HepG2 (cell line): ENCODE measurements around the gene CYB5R2. TPM values are rescaled to one million over a fixed set of nuclear protein-coding genes. Genes with fewer than 3 reads are reported as not detected.

Experiments
- ATAC-seq: fragments of 200-7000 bp; cut with Tn5 transposase; 3 replicates; pipeline ENCODE4 v1.9.1; 2020; ENCODE audit warnings: mild to moderate bottlenecking, moderate library complexity
- BruUV-seq: library from RNA; stranded (reverse); fragments of 400-500 nt; replicated peaks from 2 replicates; lab custom pipeline; 2021; lab: Mats Ljungman, UMichigan
- CTCF ChIA-PET: fragments of 300-600 bp; formaldehyde crosslinking; extraction: SDS; loops from one replicate; lab custom pipeline; 2021; ENCODE audit warnings: low total read pairs, inconsistent platforms, low intra/inter-chr PET ratio; lab: Yijun Ruan, JAX
- POLR2A ChIA-PET: fragments of 350-600 bp; sonication (Branson Sonifier 250); formaldehyde crosslinking; loops from one replicate; lab custom pipeline; 2020; ENCODE audit warnings: antibody characterized with exemption, inconsistent platforms; lab: Yijun Ruan, JAX
- DNase-seq: peaks from one replicate; pipeline ENCODE4 v3.0.0-alpha.2; 2015; ENCODE audit warnings: low spot score
- FAIRE-seq: peaks from 3 replicates; lab custom pipeline; 2011; peaks lifted over from hg19 to GRCh38; lab: Jason Lieb, UNC
- H2AFZ ChIP-seq: one replicate; pipeline ENCODE4 v1.6.1; 2011; ENCODE audit warnings: low read length, inconsistent platforms
- H3K27ac ChIP-seq: fragments of 300-600 bp; 3 replicates; pipeline ENCODE4 v1.8.0; 2011; ENCODE audit warnings: mixed run types, mild to moderate bottlenecking, mixed read lengths, low read length, inconsistent platforms; ENCODE audit not compliant: insufficient read depth; ENCODE audit errors: extremely low read length
- H3K27me3 ChIP-seq, 2 experiments: fragments of 200-600 bp in 1 of 2; 2 replicates in 1 of 2; 3 replicates in 1 of 2; pipeline versions ENCODE4 v1.6.0 to v1.8.0; 2011; ENCODE audit warnings: low read length in 2 of 2, mild to moderate bottlenecking in 2 of 2, moderate library complexity in 2 of 2, inconsistent platforms in 1 of 2; ENCODE audit not compliant: insufficient read depth in 2 of 2, control insufficient read depth in 1 of 2
- H3K36me3 ChIP-seq, 2 experiments: fragments of 200-600 bp in 1 of 2; replicated peaks in 1 of 2; 2 replicates in 1 of 2; 3 replicates in 1 of 2; pipeline versions ENCODE4 v1.5.1 to v1.8.0; 2011; ENCODE audit warnings: low read length in 2 of 2, inconsistent platforms in 1 of 2; ENCODE audit not compliant: insufficient read depth in 2 of 2, control insufficient read depth in 1 of 2
- H3K4me1 ChIP-seq: 2 replicates; pipeline ENCODE4 v1.5.1; 2012; ENCODE audit warnings: low read length, inconsistent platforms; ENCODE audit not compliant: insufficient read depth
- H3K4me2 ChIP-seq: 2 replicates; pipeline ENCODE4 v1.6.0; 2011; ENCODE audit warnings: low read depth, low read length, inconsistent platforms
- H3K4me3 ChIP-seq, 3 experiments: fragments of 200-600 bp in 1 of 3; sonication (generic), shearing (Covaris generic) in 1 of 3; replicated peaks in 1 of 3; 2 replicates each; pipeline ENCODE4 v1.5.1; 2011 to 2016; ENCODE audit warnings: low read length in 3 of 3, inconsistent platforms in 2 of 3, low read depth in 2 of 3, mild to moderate bottlenecking in 2 of 3, control low read depth in 1 of 3, mixed read lengths in 1 of 3; ENCODE audit not compliant: insufficient read depth in 1 of 3
- H3K79me2 ChIP-seq: one replicate; pipeline ENCODE4 v1.6.1; 2011; ENCODE audit warnings: low read length, inconsistent platforms; ENCODE audit not compliant: insufficient read depth
- H3K9ac ChIP-seq: 2 replicates; pipeline ENCODE4 v1.6.0; 2011; ENCODE audit warnings: mild to moderate bottlenecking, low read depth, low read length, inconsistent platforms; ENCODE audit not compliant: insufficient read depth
- H3K9me3 ChIP-seq: 2 replicates; pipeline ENCODE4 v1.5.1; 2012; ENCODE audit warnings: mild to moderate bottlenecking, low read length
- H4K20me1 ChIP-seq: 2 replicates; pipeline ENCODE4 v1.6.0; 2011; ENCODE audit warnings: inconsistent platforms, mild to moderate bottlenecking, low read length, moderate library complexity; ENCODE audit not compliant: insufficient read depth
- CREB1 ChIP-seq, 2 experiments: fragments of 450-650 bp in 1 of 2; IDR thresholded peaks; 2 replicates each; pipeline ENCODE4 v1.6.1; 2016 to 2017; ENCODE audit warnings: control low read depth in 1 of 2, mild to moderate bottlenecking in 1 of 2, missing compliant biosample characterization in 1 of 2, missing genetic modification characterization in 1 of 2
- HBP1 ChIP-seq: IDR thresholded peaks from 2 replicates; pipeline ENCODE4 v1.6.1; 2016; ENCODE audit warnings: low read depth, control low read depth
- PTBP1 ChIP-seq: fragments of 200-400 bp; formaldehyde crosslinking; IDR thresholded peaks from 2 replicates; pipeline ENCODE4 v1.6.1; 2018; ENCODE audit warnings: low read length, low read depth; ENCODE audit not compliant: poor library complexity, severe bottlenecking
- ZBTB20 ChIP-seq: sonication (generic); formaldehyde crosslinking; IDR thresholded peaks from 2 replicates; pipeline ENCODE4 v1.8.1; 2023; ENCODE audit warnings: missing genetic modification reagents, low read depth, mild to moderate bottlenecking, borderline replicate concordance
- ZBTB8A ChIP-seq: sonication (generic); formaldehyde crosslinking; IDR thresholded peaks from 2 replicates; pipeline ENCODE4 v1.4.0; 2020; ENCODE audit warnings: mild to moderate bottlenecking, low read depth, missing genetic modification reagents, borderline replicate concordance
- ZFP62 ChIP-seq: sonication (generic); formaldehyde crosslinking; IDR thresholded peaks from 2 replicates; pipeline ENCODE4 v1.4.0; 2020; ENCODE audit warnings: missing genetic modification reagents
- ZNF441 ChIP-seq: sonication (generic); formaldehyde crosslinking; IDR thresholded peaks from 2 replicates; pipeline ENCODE4 v1.7.0; 2021; ENCODE audit warnings: missing genetic modification reagents, borderline replicate concordance
- ZNF557 ChIP-seq: sonication (generic); formaldehyde crosslinking; IDR thresholded peaks from 2 replicates; pipeline ENCODE4 v1.4.0; 2020; ENCODE audit warnings: missing genetic modification reagents
- WGBS: methylation state at CpG from one replicate; pipeline ENCODE4 v1.1.6; 2017; ENCODE audit warnings: low lambda C conversion rate; 5-methylcytosine and 5-hydroxymethylcytosine counted together
- in situ Hi-C: cut with HindIII; loops from 2 replicates; pipeline ENCODE4 v1.10.0; 2017; ENCODE audit warnings: low pct_unique_long_range_greater_than_20kb; ENCODE audit not compliant: extremely low pct_ligation_motif_present
- intact Hi-C: fragments of 100-400 bp; cut with micrococcal nuclease; formaldehyde crosslinking; loops from one replicate; pipeline ENCODE4 v1.10.0; 2022; ENCODE audit not compliant: unreplicated experiment
- polyA plus RNA-seq, 8 experiments: library from polyadenylated mRNA; depleted of rRNA in 3 of 8; stranded (reverse) in 7 of 8; unstranded in 1 of 8; fragments of >200 nt; fragmentation: Illumina TruSeq in 4 of 8; extraction: Trizol in 4 of 8; gene quantifications; 2 replicates each; pipeline versions ENCODE4 v1.2.1 to v1.2.3, GENCODE V29; 2011 to 2016; ENCODE audit warnings: low read depth in 4 of 8, missing spikeins in 1 of 8, mixed read lengths in 1 of 8; ENCODE audit not compliant: insufficient read depth in 1 of 8
- total RNA-seq, 5 experiments: library from RNA; depleted of rRNA; stranded (reverse); fragments of >200 nt; fragmentation: Illumina TruSeq; extraction: Trizol; gene quantifications; 2 replicates each; pipeline ENCODE4 v1.2.3, GENCODE V29; 2016; ENCODE audit warnings: low read depth in 1 of 5

CYB5R2 gene
- total and polyA plus RNA-seq, 2 of the 13 experiments (the other 11 are each of a cell fraction or from before 2014, with no cell fraction given), result 0.40 to 0.51 TPM

- no peak overlapping the region for H2AFZ ChIP-seq
- H3K4me3 ChIP-seq, result no peak overlapping the region
- no TSS peak for BruUV-seq
- DNase-seq (no peak), ATAC-seq (no peak), FAIRE-seq (no peak)
- in situ Hi-C loops, result no loop called here
- ChIA-PET POLR2A (no interaction called here), CTCF (no interaction called here)
- H3K27ac ChIP-seq, result no peak overlapping the region
- H4K20me1 ChIP-seq, result no peaks in the 10 kb centered on the region
- no peaks in the 10 kb centered on the region for H3K79me2 ChIP-seq
- H3K9ac ChIP-seq, result no peak overlapping the region
- 95% methylated on average over 5 of the region's 5 CpGs for WGBS
- no peaks in the 10 kb centered on the region for H3K27me3 ChIP-seq
- peaks cover 24 to 85% of the 10 kb centered on the region in 2 experiments for H3K36me3 ChIP-seq
- intact Hi-C loops, result no loop called here
- H3K4me1 ChIP-seq, result no peaks in the 10 kb centered on the region
- no peaks in the 10 kb centered on the region for H3K9me3 ChIP-seq
- TF ChIP-seq ZNF441 (CRISPR knock-in tag), result no peak
- TF ChIP-seq CREB1 (IDR thresholded peaks at IDR 0.05), result no peak
- no peak for TF ChIP-seq CREB1 (CRISPR knock-in tag; IDR thresholded peaks at IDR 0.05)
- TF ChIP-seq ZNF557 (CRISPR knock-in tag), result no peak
- TF ChIP-seq PTBP1, result no peak
- TF ChIP-seq ZBTB8A, result no peak
- no peak for TF ChIP-seq HBP1 (CRISPR knock-in tag)
- no peak for TF ChIP-seq ZBTB20 (CRISPR knock-in tag)
- no peak for TF ChIP-seq ZFP62 (CRISPR knock-in tag)
- no peak overlapping the region for H3K4me2 ChIP-seq
These were observed 34.3 kb downstream of the CYB5R2 start for GRCh38 chr11:7638710-7639642.
